ENCODE results near the gene HNRNPK. TPM values are rescaled to one million over a fixed set of nuclear protein-coding genes. Genes with fewer than 3 reads are reported as not detected.
A peak's percentile ranks its signal among the peaks of the same experiment; 100 is the strongest.

The HNRNPK gene
- total RNA-seq: 353 TPM
- long read RNA-seq, partial matches to known transcripts: 28 of 388 reads
- long read RNA-seq, other reads (novel, unspliced or antisense): 359 of 388 reads

GRCh38 chr9:83979812-83980394 lies at the start of gene HNRNPK:
Gene HNRNPK (minus strand): TSS chr9:83980215. CDS start chr9:83978252, 1,963 bp downstream.
- peak; percentile 96 for ATAC-seq
- Histone ChIP-seq H3K27me3 (no peaks in the 10 kb centered on the region), H3K27ac (peak within 1 kb of the TSS; percentile 97), H3K36me3 (peaks cover 36% of the 10 kb centered on the region), H3K4me1 (peaks cover 36% of the 10 kb centered on the region), H3K4me3 (peak within 1 kb of the TSS; percentile 89), H3K9me3 (no peaks in the 10 kb centered on the region)
- intact Hi-C loops (cut with DNase I): no loop called here
- no peak for TF ChIP-seq CTCF (IDR thresholded peaks at IDR 0.05)
- DNase-seq: peak; percentile 100

GRCh38 chr9:84027201-84027600 lies 47.2 kb upstream of the HNRNPK start:
- no peak for ATAC-seq
- TF ChIP-seq CTCF (IDR thresholded peaks at IDR 0.05): no peak

GRCh38 chr9:84024041-84024575 lies 44.1 kb upstream of the HNRNPK start:
- intact Hi-C loops (cut with DNase I): no loop called here
- no peak overlapping the region for H3K4me3 ChIP-seq
- DNase-seq (no peak), ATAC-seq (no peak)
- no peak overlapping the region for H3K27ac ChIP-seq
- H3K9me3 ChIP-seq: no peaks in the 10 kb centered on the region
- no peaks in the 10 kb centered on the region for H3K27me3 ChIP-seq
- no peaks in the 10 kb centered on the region for H3K4me1 ChIP-seq
- no peak for TF ChIP-seq CTCF (IDR thresholded peaks at IDR 0.05)
- no peaks in the 10 kb centered on the region for H3K36me3 ChIP-seq

More at GRCh38 chr9:84027201-84027600, 47.2 kb upstream of the HNRNPK start:
- intact Hi-C loops (cut with DNase I): no loop called here
- no peak overlapping the region for H3K4me3 ChIP-seq
- H3K36me3 ChIP-seq: no peaks in the 10 kb centered on the region
- DNase-seq: no peak
- no peaks in the 10 kb centered on the region for H3K27me3 ChIP-seq
- no peak overlapping the region for H3K27ac ChIP-seq
- no peaks in the 10 kb centered on the region for H3K9me3 ChIP-seq
- no peaks in the 10 kb centered on the region for H3K4me1 ChIP-seq

- no peak for ATAC-seq
- TF ChIP-seq CTCF (IDR thresholded peaks at IDR 0.05): no peak
- no peak for DNase-seq
These were observed 27.6 kb upstream of the HNRNPK start for GRCh38 chr9:84007662-84008061.

GRCh38 chr9:84003246-84003645 lies 23.2 kb upstream of the HNRNPK start:
- Histone ChIP-seq H3K9me3 (no peaks in the 10 kb centered on the region), H3K27ac (no peak overlapping the region), H3K4me1 (no peaks in the 10 kb centered on the region), H3K27me3 (no peaks in the 10 kb centered on the region), H3K36me3 (no peaks in the 10 kb centered on the region), H3K4me3 (no peak overlapping the region)
- ATAC-seq (no peak), DNase-seq (no peak)
- intact Hi-C loops (cut with DNase I): no loop called here
- no peak for TF ChIP-seq CTCF (IDR thresholded peaks at IDR 0.05)

More at GRCh38 chr9:84007662-84008061, 27.6 kb upstream of the HNRNPK start:
- no peaks in the 10 kb centered on the region for H3K27me3 ChIP-seq
- no peaks in the 10 kb centered on the region for H3K9me3 ChIP-seq
- no peaks in the 10 kb centered on the region for H3K36me3 ChIP-seq
- H3K27ac ChIP-seq: no peak overlapping the region
- no peaks in the 10 kb centered on the region for H3K4me1 ChIP-seq
- no peak overlapping the region for H3K4me3 ChIP-seq
- intact Hi-C loops (cut with DNase I): no loop called here

Measured in upper lobe of right lung (tissue), 1 donor.